Erythroblast (primary cell): ENCODE data around the gene EMCN.

Experiments
- GATA1 ChIP-seq: IDR thresholded peaks from 2 replicates; pipeline ENCODE4 v1.6.1; 2011; ENCODE audit warnings: low read depth, mild to moderate bottlenecking, control low read depth, low read length, moderate library complexity
- POLR2A ChIP-seq: IDR thresholded peaks from 2 replicates; pipeline ENCODE4 v1.6.1; 2011; ENCODE audit warnings: mild to moderate bottlenecking, low read length

- TF ChIP-seq POLR2A (no peak), GATA1 (no peak)
Observed at GRCh38 chr4:100495074-100495473, 22.7 kb downstream of the EMCN start.
